ENCODE measurements around the gene ADRA2B.

Gene ADRA2B

GRCh38 chr2:96109931-96110511, 6.3 kb downstream of the ADRA2B start:
- TF ChIP-seq MAX (IDR thresholded peaks at IDR 0.05; ENCODE audit: low read depth, low read length): no peak
- no peak for TF ChIP-seq POLR2A (IDR thresholded peaks at IDR 0.05; ENCODE audit: extremely low read depth, insufficient read length)
- TF ChIP-seq MYC (IDR thresholded peaks at IDR 0.05; ENCODE audit: low read depth, low read length): no peak
- TF ChIP-seq CTCF (IDR thresholded peaks at IDR 0.05; ENCODE audit: low read depth, low read length): no peak
- H3K4me3 ChIP-seq (ENCODE audit: low read depth, low read length): no peak overlapping the region
- DNase-seq (ENCODE audit: low read depth): no peak

- no peak overlapping the region for H3K4me3 ChIP-seq (ENCODE audit: low read depth, low read length)
- TF ChIP-seq POLR2A (IDR thresholded peaks at IDR 0.05; ENCODE audit: extremely low read depth, insufficient read length): no peak
- TF ChIP-seq MYC (IDR thresholded peaks at IDR 0.05; ENCODE audit: low read depth, low read length): no peak
- TF ChIP-seq MAX (IDR thresholded peaks at IDR 0.05; ENCODE audit: low read depth, low read length): no peak
- TF ChIP-seq CTCF (IDR thresholded peaks at IDR 0.05; ENCODE audit: low read depth, low read length): no peak
- DNase-seq (ENCODE audit: low read depth): no peak
These were observed 7.0 kb downstream of the ADRA2B start for GRCh38 chr2:96109361-96109680.

GRCh38 chr2:96108541-96109360, 7.6 kb downstream of the ADRA2B start:
- TF ChIP-seq MAX (IDR thresholded peaks at IDR 0.05; ENCODE audit: low read depth, low read length) (no peak), POLR2A (IDR thresholded peaks at IDR 0.05; ENCODE audit: extremely low read depth, insufficient read length) (no peak), MYC (IDR thresholded peaks at IDR 0.05; ENCODE audit: low read depth, low read length) (no peak), CTCF (IDR thresholded peaks at IDR 0.05; ENCODE audit: low read depth, low read length) (no peak)
- no peak for DNase-seq (ENCODE audit: low read depth)
- H3K4me3 ChIP-seq (ENCODE audit: low read depth, low read length): no peak overlapping the region

GRCh38 chr2:96108151-96108540, 8.2 kb downstream of the ADRA2B start:
- no peak overlapping the region for H3K4me3 ChIP-seq (ENCODE audit: low read depth, low read length)
- TF ChIP-seq MYC (IDR thresholded peaks at IDR 0.05; ENCODE audit: low read depth, low read length) (no peak), MAX (IDR thresholded peaks at IDR 0.05; ENCODE audit: low read depth, low read length) (no peak), POLR2A (IDR thresholded peaks at IDR 0.05; ENCODE audit: extremely low read depth, insufficient read length) (no peak), CTCF (IDR thresholded peaks at IDR 0.05; ENCODE audit: low read depth, low read length) (no peak)
- no peak for DNase-seq (ENCODE audit: low read depth)

GRCh38 chr2:96107708-96108065, 8.7 kb downstream of the ADRA2B start:
- no peak overlapping the region for H3K4me3 ChIP-seq (ENCODE audit: low read depth, low read length)
- DNase-seq (ENCODE audit: low read depth): no peak
- TF ChIP-seq CTCF (IDR thresholded peaks at IDR 0.05; ENCODE audit: low read depth, low read length) (no peak), MAX (IDR thresholded peaks at IDR 0.05; ENCODE audit: low read depth, low read length) (no peak), MYC (IDR thresholded peaks at IDR 0.05; ENCODE audit: low read depth, low read length) (no peak), POLR2A (IDR thresholded peaks at IDR 0.05; ENCODE audit: extremely low read depth, insufficient read length) (no peak)
